GM18951 (cell line): ENCODE results near the gene ACE2.
"Not testable (repeated sequence)": the region's sequence is repeated elsewhere in the genome, so short reads cannot be mapped to it uniquely, and the experiment has no call there.

Experiments used
- POLR2A ChIP-seq: IDR thresholded peaks from 4 replicates; pipeline ENCODE4 v1.6.1; 2011; ENCODE audit warnings: mild to moderate bottlenecking; ENCODE audit not compliant: insufficient read length, insufficient read depth; ENCODE audit errors: extremely low read depth
- in situ Hi-C: fragments of 300-500 bp; cut with MboI; formaldehyde crosslinking; loops from one replicate; pipeline ENCODE4 v1.12.0; 2022; ENCODE audit warnings: low sequenced_read_pairs, mixed read lengths, inconsistent platforms; ENCODE audit not compliant: unreplicated experiment

The ACE2 gene

DNA sequence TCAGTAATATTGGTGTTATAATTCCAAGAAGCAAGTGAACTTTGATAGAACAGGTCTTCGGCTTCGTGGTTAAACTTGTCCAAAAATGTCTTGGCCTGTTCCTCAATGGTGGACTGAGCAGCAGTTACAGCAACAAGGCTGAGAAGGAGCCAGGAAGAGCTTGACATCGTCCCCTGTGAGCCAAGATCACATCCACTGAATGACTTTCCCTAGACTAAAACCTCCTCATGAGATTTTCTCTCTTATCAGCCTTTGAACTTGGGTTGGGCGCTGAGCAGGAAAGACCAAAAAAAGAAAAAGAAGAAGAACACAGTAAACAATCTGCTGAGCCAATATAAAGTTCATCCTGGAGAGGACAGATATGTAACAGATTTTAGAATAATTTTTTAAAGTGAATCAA, at the start of gene ACE2:
Gene ACE2 (minus strand): TSS at position 216 of the 400 bp plus-strand sequence. CDS start 49 bp downstream, at position 167.
- TF ChIP-seq POLR2A: no peak
- in situ Hi-C loops: no loop called here

DNA sequence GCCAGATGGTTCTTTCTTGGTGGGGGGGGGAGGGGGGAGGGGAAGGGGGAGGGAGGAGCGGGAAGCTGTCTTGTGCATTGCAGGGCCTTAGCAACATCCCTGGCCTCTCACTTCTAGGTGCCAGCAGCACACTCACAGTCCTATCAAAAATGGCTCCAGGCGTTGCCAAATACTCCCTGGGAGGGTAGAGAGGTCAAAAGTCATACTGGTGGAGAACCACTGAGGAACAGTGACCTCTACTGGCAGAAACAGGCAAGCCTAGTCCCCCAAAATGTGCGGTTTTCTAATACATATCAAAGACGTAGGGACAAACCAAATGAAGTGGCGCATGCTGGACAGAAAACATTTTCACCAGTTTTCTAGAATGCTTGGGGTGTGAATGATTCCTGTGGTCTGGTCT, 46.8 kb upstream of the ACE2 start:
- in situ Hi-C loops: not testable (repeated sequence)

DNA sequence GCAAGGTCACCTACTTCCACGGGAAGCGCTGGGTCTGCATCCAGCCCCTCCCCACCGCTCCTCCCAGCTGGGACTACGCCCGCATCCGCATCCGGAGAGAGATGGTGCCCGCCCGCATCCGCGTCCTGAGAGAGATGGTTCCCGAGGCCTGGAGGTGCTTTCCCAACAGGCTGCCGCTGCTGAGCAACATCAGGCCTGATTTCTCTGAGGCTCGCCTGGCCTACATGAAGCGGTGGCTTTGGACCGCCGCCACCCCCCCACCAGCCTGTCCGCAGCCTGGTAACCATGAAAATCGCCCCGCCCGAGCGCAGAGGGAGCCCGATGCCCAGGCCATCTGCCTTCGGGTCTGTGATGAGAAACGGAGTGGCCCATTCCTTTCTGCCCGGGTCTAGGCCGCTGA, 45.8 kb upstream of the ACE2 start:
- no peak for TF ChIP-seq POLR2A
- in situ Hi-C loops: no loop called here

DNA sequence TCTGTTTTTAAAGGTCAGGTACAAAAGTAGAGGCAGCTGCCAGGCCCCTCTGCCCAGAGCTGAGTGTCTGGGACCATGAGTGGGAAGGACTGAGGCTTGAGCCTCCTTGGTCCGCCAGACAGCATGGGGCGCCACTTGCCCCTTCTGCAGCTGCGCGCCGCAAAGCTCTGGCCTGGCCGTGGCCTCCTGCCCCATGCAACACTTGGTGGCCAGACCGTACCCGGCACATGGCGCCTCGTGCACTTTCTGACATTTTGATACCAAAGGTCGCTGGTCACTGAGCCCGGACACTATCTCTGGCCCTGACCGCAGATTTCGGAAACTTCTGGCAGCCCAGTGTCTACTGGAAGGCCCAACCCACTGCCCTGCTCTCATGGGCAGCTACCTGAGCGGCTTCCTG, 45.3 kb upstream of the ACE2 start:
- in situ Hi-C loops: no loop called here

DNA sequence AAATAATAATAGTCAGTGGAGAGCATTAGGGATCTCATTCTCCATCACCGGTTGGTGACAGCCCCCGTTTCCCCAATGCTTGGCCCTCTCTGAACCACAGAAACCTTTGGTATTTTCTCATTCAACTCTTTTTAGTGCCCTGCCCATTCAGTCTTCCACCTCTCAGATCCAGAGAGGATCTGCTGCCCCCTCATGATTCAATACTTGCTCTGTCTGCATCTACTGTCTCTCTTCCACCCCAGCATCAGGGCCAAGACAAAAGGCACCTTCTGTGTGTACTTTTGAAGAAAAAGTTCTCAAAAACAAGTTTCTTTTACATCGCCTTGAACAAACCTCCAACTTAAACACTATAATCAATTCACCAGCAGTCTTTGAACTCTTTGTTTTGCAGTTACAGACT, 44.5 kb upstream of the ACE2 start:
- TF ChIP-seq POLR2A: no peak
- in situ Hi-C loops: no loop called here

More for the DNA sequence above, 45.3 kb upstream of the ACE2 start:
- no peak for TF ChIP-seq POLR2A

DNA sequence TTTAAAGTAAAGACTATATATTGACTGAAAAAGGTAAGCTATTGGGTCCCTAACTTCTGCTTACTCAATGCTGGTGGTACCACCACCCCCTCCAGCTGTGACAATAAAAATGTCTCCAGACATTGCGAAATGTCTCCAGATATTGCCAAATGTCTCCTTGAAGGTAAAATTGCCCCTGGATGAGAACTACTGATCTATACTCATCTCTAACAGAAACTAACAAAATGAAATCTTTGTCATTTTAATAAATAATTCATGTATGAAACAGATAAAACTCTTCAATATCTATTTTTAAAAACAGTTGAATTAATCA, 43.8 kb upstream of the ACE2 start:
- TF ChIP-seq POLR2A: no peak
- in situ Hi-C loops: no loop called here

DNA sequence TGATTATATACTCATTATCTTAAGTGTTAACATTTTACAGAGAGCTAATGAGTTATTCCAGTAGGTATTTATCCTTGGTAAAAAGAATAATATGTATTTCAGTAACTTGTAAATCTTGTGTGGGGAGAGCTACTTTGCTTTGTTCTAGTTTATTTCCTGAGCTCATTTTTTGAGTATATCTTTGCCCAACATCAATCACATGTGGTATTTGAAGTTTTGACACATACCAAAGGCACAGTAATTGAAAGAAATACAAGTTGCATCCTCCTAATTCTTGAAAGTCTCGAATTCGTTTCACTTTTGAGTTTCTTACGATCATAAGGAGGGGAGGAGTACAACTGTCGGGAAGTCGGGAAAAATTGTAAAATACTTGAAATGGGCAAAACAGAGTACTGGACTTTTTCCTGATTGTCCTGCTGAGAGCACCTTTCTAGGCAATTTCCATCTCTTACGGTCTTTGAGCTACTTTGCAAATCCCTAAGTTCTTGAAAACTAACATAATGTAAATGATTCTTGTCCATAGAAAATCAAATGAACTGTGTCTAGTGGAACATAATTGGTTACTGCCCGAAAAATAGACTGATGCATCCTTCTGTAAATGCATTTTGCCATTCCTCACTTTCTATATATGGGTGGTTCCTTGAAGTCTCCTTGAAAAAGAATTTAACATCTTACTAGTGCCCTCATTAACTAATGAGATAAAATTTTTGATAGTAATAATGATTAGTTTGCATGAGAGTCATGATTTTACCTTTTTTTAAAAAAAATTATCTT, 43.2 kb upstream of the ACE2 start:
- no peak for TF ChIP-seq POLR2A
- in situ Hi-C loops: no loop called here

DNA sequence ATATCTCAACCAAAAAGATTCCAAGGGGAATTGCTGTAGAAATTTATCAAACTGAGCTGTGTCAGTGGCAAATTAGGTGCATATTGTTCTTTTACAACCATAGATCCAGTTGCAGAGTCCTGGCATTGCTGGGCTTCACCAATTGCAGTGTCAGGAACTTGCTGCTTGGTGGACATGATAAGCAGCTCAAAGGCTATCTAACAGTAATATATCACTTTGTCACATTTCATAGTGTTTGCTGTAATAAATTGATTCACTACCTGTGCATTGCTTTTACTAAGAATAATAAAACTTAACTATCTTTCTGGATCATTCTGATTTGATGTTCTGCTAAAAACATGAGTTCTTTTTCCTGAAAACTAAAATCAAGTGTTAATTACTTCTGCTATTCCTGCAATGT, 30.9 kb upstream of the ACE2 start:
- no peak for TF ChIP-seq POLR2A
- in situ Hi-C loops: no loop called here

DNA sequence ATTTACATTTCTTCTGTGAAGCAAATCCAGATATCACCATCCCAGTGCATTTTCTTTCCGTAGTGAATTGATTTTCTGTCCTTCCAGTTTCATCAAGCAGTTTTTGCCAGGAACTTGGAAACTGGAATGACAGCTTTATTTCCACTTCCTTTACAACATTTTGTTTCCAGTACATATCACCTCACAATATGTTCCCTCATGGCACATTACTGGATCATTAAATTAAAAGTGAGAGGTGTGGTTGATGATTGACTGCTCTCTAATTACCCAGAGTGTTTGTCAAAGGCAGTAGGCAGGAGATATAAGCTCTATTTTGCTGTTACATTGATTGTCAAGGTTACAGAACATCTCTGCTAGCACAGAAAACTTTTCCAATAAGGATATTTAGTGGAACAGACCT, 22.3 kb upstream of the ACE2 start:
- in situ Hi-C loops: no loop called here
- TF ChIP-seq POLR2A: no peak

DNA sequence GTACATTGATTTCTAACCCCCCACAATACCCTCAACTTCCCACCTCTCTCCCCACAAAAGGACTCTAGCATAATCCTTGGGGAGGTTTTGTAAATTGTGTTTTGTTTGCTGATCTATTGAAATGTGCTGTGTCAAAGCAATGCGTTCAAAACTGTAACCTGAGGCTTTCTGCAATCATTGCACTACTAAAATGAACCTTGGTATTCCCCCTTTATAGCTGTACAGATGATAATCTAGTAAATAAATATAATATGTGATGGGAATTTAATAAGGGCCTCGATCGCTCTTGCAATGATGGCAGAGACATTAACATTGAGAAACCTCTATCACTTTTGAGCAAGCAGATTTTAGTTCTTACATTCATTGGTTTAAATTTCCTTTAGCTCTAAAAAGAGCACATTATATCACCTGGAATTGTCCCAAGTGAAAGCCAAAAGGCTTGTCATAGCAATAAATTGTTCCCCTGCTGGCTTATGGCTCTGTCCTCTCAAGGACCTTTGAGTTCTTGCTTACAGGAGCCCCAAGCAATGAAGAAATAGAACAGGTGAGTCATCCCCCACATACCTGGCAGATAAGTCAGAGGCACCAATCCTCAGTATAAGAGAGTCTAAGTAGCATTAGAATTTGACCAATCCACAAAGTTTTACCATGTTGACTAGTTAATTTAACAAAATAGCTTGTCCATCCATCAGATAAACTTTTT, 18.4 kb upstream of the ACE2 start:
- TF ChIP-seq POLR2A: no peak
- in situ Hi-C loops: no loop called here

DNA sequence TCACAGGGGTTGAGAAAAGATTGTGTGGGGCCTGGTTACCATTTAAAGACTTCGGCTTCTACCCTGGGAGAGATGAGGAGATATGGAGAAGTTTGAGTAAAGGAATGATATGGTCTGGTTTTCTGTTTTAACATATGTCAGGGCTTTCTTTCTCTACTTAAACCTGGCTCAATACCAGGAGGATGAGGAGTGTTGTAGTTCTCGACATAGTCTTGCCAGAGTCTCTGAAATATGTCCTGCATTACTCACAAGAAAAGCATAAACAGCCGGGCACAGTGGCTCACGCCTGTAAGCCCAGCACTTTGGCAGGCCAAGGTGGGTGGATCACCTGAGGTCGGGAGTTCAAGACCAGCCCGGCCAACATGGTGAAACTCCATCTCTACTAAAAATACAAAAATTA, 16.4 kb upstream of the ACE2 start:
- in situ Hi-C loops: no loop called here
- TF ChIP-seq POLR2A: no peak

DNA sequence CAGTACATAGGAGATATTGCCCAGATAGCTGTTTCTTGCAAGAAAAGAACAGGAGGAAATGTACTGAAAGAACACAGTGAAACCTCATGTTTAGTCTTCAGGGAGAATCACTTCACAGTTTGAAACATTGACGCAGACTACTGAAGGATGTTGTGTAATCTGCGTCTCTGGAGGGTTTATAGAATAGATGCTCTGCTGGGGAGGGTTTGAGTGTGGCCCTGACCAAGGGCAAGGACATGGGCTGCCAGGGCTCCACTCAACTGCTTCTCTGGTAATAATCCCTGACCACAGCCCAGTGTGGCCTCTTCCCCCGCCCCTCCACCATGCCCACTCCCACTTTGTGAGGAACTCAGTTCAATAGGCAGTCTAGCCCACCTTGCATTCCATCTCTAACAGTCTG, 15.8 kb upstream of the ACE2 start:
- no peak for TF ChIP-seq POLR2A
- in situ Hi-C loops: no loop called here

DNA sequence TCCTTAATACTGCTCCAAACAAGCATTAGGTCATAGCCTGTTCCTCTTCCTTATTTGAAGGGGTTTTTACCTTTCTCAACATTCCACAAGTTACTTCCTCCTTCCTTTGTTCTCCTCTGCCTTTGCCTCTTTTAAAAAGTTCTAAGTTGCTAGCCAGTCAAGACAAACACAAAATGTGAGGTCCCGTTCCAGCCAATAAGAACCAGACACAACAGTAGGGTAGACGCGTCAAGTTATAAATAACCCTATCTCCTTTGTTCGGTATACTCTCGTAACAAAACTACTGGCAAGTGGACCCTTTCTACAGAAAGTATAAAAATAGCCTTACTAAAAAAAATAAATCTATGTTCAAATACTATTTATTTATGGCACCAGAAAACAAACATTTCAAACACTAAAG, 6.3 kb upstream of the ACE2 start:
- TF ChIP-seq POLR2A: no peak
- in situ Hi-C loops: no loop called here

DNA sequence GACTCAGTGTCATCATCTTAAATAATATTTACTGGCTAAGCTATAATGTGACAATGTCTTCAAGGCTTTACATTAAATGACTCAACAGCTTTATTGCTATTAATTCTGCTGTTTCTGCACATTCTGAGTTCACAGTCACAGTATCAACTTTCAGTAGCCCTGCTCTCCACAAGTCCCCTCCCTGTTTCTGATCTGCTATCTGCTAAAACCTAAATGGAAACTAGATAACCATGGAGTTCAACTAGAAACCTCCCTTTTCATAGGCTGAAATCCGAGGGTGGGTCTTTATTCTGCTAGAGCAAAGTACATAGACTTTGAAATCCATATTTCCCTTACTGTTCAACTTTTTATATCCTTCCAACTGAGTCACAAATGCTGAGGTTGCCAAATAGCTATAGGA, 5.4 kb upstream of the ACE2 start:
- in situ Hi-C loops: no loop called here
- no peak for TF ChIP-seq POLR2A

DNA sequence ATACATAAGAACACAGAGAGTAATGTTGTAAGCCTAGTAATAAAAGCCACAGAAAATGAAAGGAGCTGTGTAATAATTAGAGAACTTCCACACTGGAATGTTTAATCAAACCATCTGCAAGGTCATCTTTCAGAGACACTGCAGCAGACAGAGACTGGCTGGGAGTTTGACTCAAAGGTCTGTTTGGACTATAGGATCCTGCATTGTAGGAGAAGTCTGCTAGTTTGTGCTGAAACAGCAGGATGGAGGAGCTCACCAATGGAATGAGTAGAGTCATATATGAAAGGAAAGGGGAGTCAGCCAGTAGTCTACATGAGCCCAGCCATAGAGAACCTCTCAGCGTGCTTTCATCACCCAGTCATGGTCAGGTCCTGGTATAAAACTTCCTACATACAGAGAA, 4.5 kb upstream of the ACE2 start:
- in situ Hi-C loops: no loop called here
- no peak for TF ChIP-seq POLR2A

DNA sequence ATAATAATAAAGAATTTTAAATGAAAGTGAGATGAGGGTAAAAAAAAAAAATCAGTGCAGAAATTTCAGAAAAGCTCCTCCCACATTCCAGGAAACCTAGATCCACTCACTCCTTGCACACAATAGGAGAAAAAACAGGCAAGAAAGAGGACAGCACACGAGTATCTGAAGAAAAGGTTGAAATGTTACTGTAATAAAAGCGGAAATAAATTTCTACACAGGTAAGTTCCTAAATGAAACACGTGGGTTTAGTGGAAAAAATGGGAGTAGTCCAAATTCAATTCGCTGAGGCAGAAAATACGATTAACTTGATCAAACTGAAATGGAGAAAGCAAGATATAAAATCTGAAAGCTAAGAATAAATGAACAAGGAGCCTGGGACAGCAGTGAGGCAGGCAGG, 2.0 kb upstream of the ACE2 start:
- no peak for TF ChIP-seq POLR2A

More for the DNA sequence above, 2.0 kb upstream of the ACE2 start:
- in situ Hi-C loops: no loop called here
